Measurements from ENCODE around the gene CLHC1. TPM values are rescaled to one million over a fixed set of nuclear protein-coding genes. Genes with fewer than 3 reads are reported as not detected.
A peak's percentile ranks its signal among the peaks of the same experiment; 100 is the strongest.

Gene CLHC1
- total and polyA plus RNA-seq, 2 experiments from 2014 or later = 10.6 to 21.1 TPM

DNA sequence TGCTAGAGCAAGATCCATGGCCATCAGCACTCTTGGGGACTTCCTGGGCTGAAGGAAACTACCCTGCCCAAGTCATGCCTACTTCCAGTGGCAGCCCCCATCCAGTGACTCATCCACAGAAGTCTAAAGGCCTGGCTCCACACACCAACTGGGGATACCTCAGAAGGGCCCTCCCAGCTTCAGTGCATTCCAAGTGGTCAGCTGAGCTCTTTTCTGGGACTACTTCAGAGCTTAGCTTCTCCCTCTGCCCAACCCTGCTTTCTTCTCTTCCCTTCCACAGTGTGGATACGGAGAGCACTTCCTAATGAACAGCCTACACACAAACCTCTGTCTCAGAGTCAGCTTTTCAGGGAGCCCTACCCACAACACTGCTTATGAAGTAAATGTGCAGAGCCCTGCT lies 66.5 kb downstream of the CLHC1 start:
- Histone ChIP-seq H3K4me2 (no peak overlapping the region), H4K20me1 (ENCODE audit: insufficient read depth, poor library complexity, severe bottlenecking) (no peaks in the 10 kb centered on the region), H3K4me1 (ENCODE audit: insufficient read depth) (peaks cover 31% of the 10 kb centered on the region), H3K9me3 (ENCODE audit: low read depth) (no peaks in the 10 kb centered on the region), H2AFZ (no peak overlapping the region), H3K9me2 (replicated peaks; ENCODE audit: insufficient read depth) (no peaks in the 10 kb centered on the region), H3K79me2 (no peaks in the 10 kb centered on the region), H3K27ac (no peak overlapping the region), H3K4me3 (no peak overlapping the region), H3K27me3 (no peaks in the 10 kb centered on the region), H3K36me3 (replicated peaks; ENCODE audit: insufficient read depth, low read depth) (no peaks in the 10 kb centered on the region)
- no peak for TF ChIP-seq EZH2 (IDR thresholded peaks at IDR 0.05; ENCODE audit: borderline replicate concordance)
- TF ChIP-seq CTCF (IDR thresholded peaks at IDR 0.05; ENCODE audit: poor library complexity) = no peak
- TF ChIP-seq EZH2phosphoT487 (IDR thresholded peaks at IDR 0.05; ENCODE audit: low read depth, severe bottlenecking, unreplicated experiment) = no peak
- DNase-seq (ENCODE audit: low spot score) = peak; percentile 49
- WGBS (ENCODE audit: low lambda C conversion rate, missing lambda C conversion rate) = 91% methylated on average over 1 of the region's 1 CpG

GRCh38 chr2:55164534-55165480 lies 67.3 kb downstream of the CLHC1 start:
- Histone ChIP-seq H4K20me1 (ENCODE audit: insufficient read depth, poor library complexity, severe bottlenecking) (no peaks in the 10 kb centered on the region), H2AFZ (no peak overlapping the region), H3K9me2 (replicated peaks; ENCODE audit: insufficient read depth) (no peaks in the 10 kb centered on the region), H3K4me1 (ENCODE audit: insufficient read depth) (peaks cover 31% of the 10 kb centered on the region), H3K79me2 (no peaks in the 10 kb centered on the region), H3K9me3 (ENCODE audit: low read depth) (no peaks in the 10 kb centered on the region), H3K4me3 (no peak overlapping the region), H3K4me2 (peak overlapping the region; percentile 56), H3K27ac (peak overlapping the region; percentile 65), H3K27me3 (no peaks in the 10 kb centered on the region), H3K36me3 (replicated peaks; ENCODE audit: insufficient read depth, low read depth) (no peaks in the 10 kb centered on the region)
- 79% methylated on average over 12 of the region's 12 CpGs for WGBS (ENCODE audit: low lambda C conversion rate, missing lambda C conversion rate)
- no peak for DNase-seq (ENCODE audit: low spot score)
- TF ChIP-seq EZH2 (IDR thresholded peaks at IDR 0.05; ENCODE audit: borderline replicate concordance) = no peak
- TF ChIP-seq EZH2phosphoT487 (IDR thresholded peaks at IDR 0.05; ENCODE audit: low read depth, severe bottlenecking, unreplicated experiment) = no peak
- no peak for TF ChIP-seq CTCF (IDR thresholded peaks at IDR 0.05; ENCODE audit: poor library complexity)

GRCh38 chr2:55163941-55164390 lies 68.1 kb downstream of the CLHC1 start:
- Histone ChIP-seq H3K27me3 (no peaks in the 10 kb centered on the region), H3K9me2 (replicated peaks; ENCODE audit: insufficient read depth) (no peaks in the 10 kb centered on the region), H3K79me2 (no peaks in the 10 kb centered on the region), H3K4me3 (no peak overlapping the region), H3K27ac (peak overlapping the region; percentile 65), H3K4me1 (ENCODE audit: insufficient read depth) (peaks cover 31% of the 10 kb centered on the region), H2AFZ (peak overlapping the region; percentile 54), H4K20me1 (ENCODE audit: insufficient read depth, poor library complexity, severe bottlenecking) (no peaks in the 10 kb centered on the region), H3K9me3 (ENCODE audit: low read depth) (no peaks in the 10 kb centered on the region), H3K4me2 (peak overlapping the region; percentile 56), H3K36me3 (replicated peaks; ENCODE audit: insufficient read depth, low read depth) (no peaks in the 10 kb centered on the region)
- 41% methylated on average over 7 of the region's 7 CpGs for WGBS (ENCODE audit: low lambda C conversion rate, missing lambda C conversion rate)
- TF ChIP-seq EZH2 (IDR thresholded peaks at IDR 0.05; ENCODE audit: borderline replicate concordance) (no peak), CTCF (IDR thresholded peaks at IDR 0.05; ENCODE audit: poor library complexity) (no peak), EZH2phosphoT487 (IDR thresholded peaks at IDR 0.05; ENCODE audit: low read depth, severe bottlenecking, unreplicated experiment) (no peak)
- DNase-seq (ENCODE audit: low spot score) = no peak
